ENCODE results near the gene ARHGEF28. TPM values are rescaled to one million over a fixed set of nuclear protein-coding genes. Genes with fewer than 3 reads are reported as not detected.

ARHGEF28 gene
- total RNA-seq, 2 experiments from 2014 or later: not detected

DNA sequence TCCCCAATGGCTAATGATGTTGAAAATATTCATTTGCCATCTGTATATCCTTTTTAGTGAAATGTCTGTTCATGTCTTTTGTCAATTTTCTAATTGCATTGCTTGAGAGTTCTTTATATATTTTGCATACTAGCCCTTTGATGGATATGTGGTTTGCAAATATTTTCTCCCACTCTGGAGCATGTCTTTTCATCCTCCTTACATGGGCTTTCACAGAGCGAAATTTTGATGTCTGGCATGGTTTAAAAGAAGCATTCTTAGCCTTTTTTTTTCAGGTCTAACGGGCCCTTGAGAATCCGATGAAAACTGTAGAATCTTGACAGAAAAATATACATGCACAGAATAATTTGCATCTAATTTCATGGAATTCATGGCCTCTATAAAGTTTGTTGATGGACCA is 44.7 kb downstream of the ARHGEF28 start:
- no TSS peak for BruUV-seq (replicated peaks)
- no peaks in the 10 kb centered on the region for H3K9me3 ChIP-seq (ENCODE audit: low read length)
- H4K20me1 ChIP-seq (ENCODE audit: insufficient read depth, low read length): no peaks in the 10 kb centered on the region
- H3K4me2 ChIP-seq (ENCODE audit: low read length): no peak overlapping the region
- no peak overlapping the region for H3K27ac ChIP-seq (ENCODE audit: low read depth, low read length, poor library complexity, severe bottlenecking)
- no peaks in the 10 kb centered on the region for H3K4me1 ChIP-seq (ENCODE audit: insufficient read depth, low read length, poor library complexity, severe bottlenecking)
- H3K36me3 ChIP-seq (ENCODE audit: insufficient read depth, low read length): no peaks in the 10 kb centered on the region
- TF ChIP-seq, protein P1, sequence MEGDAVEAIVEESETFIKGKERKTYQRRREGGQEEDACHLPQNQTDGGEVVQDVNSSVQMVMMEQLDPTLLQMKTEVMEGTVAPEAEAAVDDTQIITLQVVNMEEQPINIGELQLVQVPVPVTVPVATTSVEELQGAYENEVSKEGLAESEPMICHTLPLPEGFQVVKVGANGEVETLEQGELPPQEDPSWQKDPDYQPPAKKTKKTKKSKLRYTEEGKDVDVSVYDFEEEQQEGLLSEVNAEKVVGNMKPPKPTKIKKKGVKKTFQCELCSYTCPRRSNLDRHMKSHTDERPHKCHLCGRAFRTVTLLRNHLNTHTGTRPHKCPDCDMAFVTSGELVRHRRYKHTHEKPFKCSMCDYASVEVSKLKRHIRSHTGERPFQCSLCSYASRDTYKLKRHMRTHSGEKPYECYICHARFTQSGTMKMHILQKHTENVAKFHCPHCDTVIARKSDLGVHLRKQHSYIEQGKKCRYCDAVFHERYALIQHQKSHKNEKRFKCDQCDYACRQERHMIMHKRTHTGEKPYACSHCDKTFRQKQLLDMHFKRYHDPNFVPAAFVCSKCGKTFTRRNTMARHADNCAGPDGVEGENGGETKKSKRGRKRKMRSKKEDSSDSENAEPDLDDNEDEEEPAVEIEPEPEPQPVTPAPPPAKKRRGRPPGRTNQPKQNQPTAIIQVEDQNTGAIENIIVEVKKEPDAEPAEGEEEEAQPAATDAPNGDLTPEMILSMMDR (conservative IDR thresholded peaks at IDR 0.05; ENCODE audit: low read length): no peak
- TF ChIP-seq EZH2phosphoT487 (IDR thresholded peaks at IDR 0.05; ENCODE audit: borderline replicate concordance, low read depth, low read length): no peak
- ChIA-PET POLR2A (no interaction called here), CTCF (ENCODE audit: unreplicated experiment) (no interaction called here)
- no peak overlapping the region for H3K4me3 ChIP-seq (ENCODE audit: low read depth, low read length, poor library complexity, severe bottlenecking)
- intact Hi-C loops (cut with micrococcal nuclease; ENCODE audit: unreplicated experiment): no loop called here
- no peak overlapping the region for H2AFZ ChIP-seq (ENCODE audit: low read length)
- H3K9me2 ChIP-seq (ENCODE audit: insufficient read depth, low read length): no peaks in the 10 kb centered on the region
- DNase-seq (ENCODE audit: low spot score): no peak
- no peaks in the 10 kb centered on the region for H3K79me2 ChIP-seq (ENCODE audit: insufficient read depth, low read depth, low read length)

DNA sequence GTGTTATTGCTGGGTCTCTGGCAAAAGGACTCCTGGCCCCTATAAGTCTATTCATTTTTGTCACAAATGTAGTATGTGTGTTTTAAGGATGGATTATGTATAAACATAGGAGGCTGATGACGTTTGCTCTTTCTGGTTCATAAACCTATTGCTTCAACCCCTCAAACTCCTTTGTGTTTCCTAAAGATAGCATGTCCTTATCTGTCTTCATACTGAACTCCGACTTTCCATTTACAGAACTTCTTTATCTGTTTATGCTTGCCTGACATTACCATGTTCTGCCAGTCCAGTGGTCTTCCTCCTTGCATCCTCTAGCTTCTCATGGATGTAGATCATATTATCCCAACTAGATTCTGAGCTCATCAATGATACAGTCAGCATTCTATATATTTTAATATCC is 46.1 kb downstream of the ARHGEF28 start:
- intact Hi-C loops (cut with micrococcal nuclease; ENCODE audit: unreplicated experiment): no loop called here
- no peak overlapping the region for H3K4me2 ChIP-seq (ENCODE audit: low read length)

DNA sequence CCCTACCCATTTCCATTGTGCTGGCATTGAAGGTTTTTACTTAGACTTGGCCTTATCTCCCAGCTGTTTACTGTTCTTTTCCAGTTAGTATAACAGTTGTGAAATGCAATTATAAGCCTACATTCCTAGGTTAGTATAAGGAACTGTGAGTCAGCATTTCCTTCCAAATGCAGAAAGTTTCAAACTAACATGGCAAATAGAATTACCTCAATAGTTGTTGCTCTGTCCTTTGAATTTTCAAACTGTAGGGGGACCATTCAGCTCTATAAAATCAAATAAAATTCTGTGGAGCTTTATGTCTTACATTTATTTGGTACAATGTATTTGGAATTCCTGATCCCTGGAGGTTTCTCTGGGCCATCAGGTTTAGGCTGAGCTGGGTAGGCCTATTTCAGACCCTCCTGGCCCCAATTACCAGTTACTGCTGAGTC is 47.2 kb downstream of the ARHGEF28 start:
- no peaks in the 10 kb centered on the region for H3K79me2 ChIP-seq (ENCODE audit: insufficient read depth, low read depth, low read length)
- POLR2A ChIA-PET: no interaction called here
- CTCF ChIA-PET (ENCODE audit: unreplicated experiment): no interaction called here

More for the DNA sequence above, 46.1 kb downstream of the ARHGEF28 start:
- Histone ChIP-seq H3K4me3 (ENCODE audit: low read depth, low read length, poor library complexity, severe bottlenecking) (no peak overlapping the region), H3K36me3 (ENCODE audit: insufficient read depth, low read length) (no peaks in the 10 kb centered on the region), H3K4me1 (ENCODE audit: insufficient read depth, low read length, poor library complexity, severe bottlenecking) (no peaks in the 10 kb centered on the region), H3K9me3 (ENCODE audit: low read length) (no peaks in the 10 kb centered on the region), H4K20me1 (ENCODE audit: insufficient read depth, low read length) (no peaks in the 10 kb centered on the region), H3K9me2 (ENCODE audit: insufficient read depth, low read length) (no peaks in the 10 kb centered on the region), H3K79me2 (ENCODE audit: insufficient read depth, low read depth, low read length) (no peaks in the 10 kb centered on the region), H3K27ac (ENCODE audit: low read depth, low read length, poor library complexity, severe bottlenecking) (no peak overlapping the region), H2AFZ (ENCODE audit: low read length) (no peak overlapping the region)
- no peak for TF ChIP-seq EZH2phosphoT487 (IDR thresholded peaks at IDR 0.05; ENCODE audit: borderline replicate concordance, low read depth, low read length)
- CTCF ChIA-PET (ENCODE audit: unreplicated experiment): no interaction called here
- POLR2A ChIA-PET: no interaction called here
- BruUV-seq (replicated peaks): no TSS peak
- DNase-seq (ENCODE audit: low spot score): no peak

More for the DNA sequence above, 47.2 kb downstream of the ARHGEF28 start:
- no peak for TF ChIP-seq EZH2phosphoT487 (IDR thresholded peaks at IDR 0.05; ENCODE audit: borderline replicate concordance, low read depth, low read length)
- TF ChIP-seq, protein P1 (conservative IDR thresholded peaks at IDR 0.05; ENCODE audit: low read length): no peak
- no peak overlapping the region for H3K4me3 ChIP-seq (ENCODE audit: low read depth, low read length, poor library complexity, severe bottlenecking)
- no peaks in the 10 kb centered on the region for H4K20me1 ChIP-seq (ENCODE audit: insufficient read depth, low read length)
- H3K9me2 ChIP-seq (ENCODE audit: insufficient read depth, low read length): no peaks in the 10 kb centered on the region
- no peak overlapping the region for H2AFZ ChIP-seq (ENCODE audit: low read length)
- no peak overlapping the region for H3K27ac ChIP-seq (ENCODE audit: low read depth, low read length, poor library complexity, severe bottlenecking)
- H3K4me1 ChIP-seq (ENCODE audit: insufficient read depth, low read length, poor library complexity, severe bottlenecking): no peaks in the 10 kb centered on the region
- no peak overlapping the region for H3K4me2 ChIP-seq (ENCODE audit: low read length)
- H3K9me3 ChIP-seq (ENCODE audit: low read length): no peaks in the 10 kb centered on the region
- intact Hi-C loops (cut with micrococcal nuclease; ENCODE audit: unreplicated experiment): no loop called here
- no peak for DNase-seq (ENCODE audit: low spot score)
- BruUV-seq (replicated peaks): no TSS peak
- H3K36me3 ChIP-seq (ENCODE audit: insufficient read depth, low read length): no peaks in the 10 kb centered on the region

Measured in OCI-LY7 (cell line).